Measurements from ENCODE around the gene ACRV1.

- TF ChIP-seq CTCF (conservative IDR thresholded peaks at IDR 0.05; ENCODE audit: low read depth, low read length) (no peak), USF2 (IDR thresholded peaks at IDR 0.05; ENCODE audit: low read depth, low read length) (no peak), RFX5 (IDR thresholded peaks at IDR 0.05; ENCODE audit: low read depth, low read length) (no peak), RCOR1 (IDR thresholded peaks at IDR 0.05; ENCODE audit: insufficient replicate concordance, low read length) (no peak), POLR2A (IDR thresholded peaks at IDR 0.05; ENCODE audit: low read depth, low read length) (no peak)
These were observed 13.5 kb downstream of the ACRV1 start for GRCh38 chr11:125667151-125667550.
